Thyroid gland (tissue), 4 donors: ENCODE results near the gene ERO1A.

Experiments used
- POLR2A ChIP-seq, 2 donors: fragments of 450-650 bp; IDR thresholded peaks; one replicate each; pipeline ENCODE4 v1.6.1; 2017; ENCODE audit warnings: antibody characterized with exemption in 2 of 2, mild to moderate bottlenecking in 2 of 2, moderate library complexity in 1 of 2
- TF ChIP-seq, protein P1 (sequence below), 6 experiments: fragments of 200-600 bp in 3 of 6; fragments of 450-650 bp in 3 of 6; sonication (generic) in 3 of 6; IDR thresholded peaks; one replicate each; pipeline ENCODE4 v1.5.1; 2016 to 2019; ENCODE audit warnings: antibody characterized with exemption in 6 of 6, mild to moderate bottlenecking in 2 of 6, inconsistent platforms in 1 of 6, moderate library complexity in 1 of 6

DNA sequence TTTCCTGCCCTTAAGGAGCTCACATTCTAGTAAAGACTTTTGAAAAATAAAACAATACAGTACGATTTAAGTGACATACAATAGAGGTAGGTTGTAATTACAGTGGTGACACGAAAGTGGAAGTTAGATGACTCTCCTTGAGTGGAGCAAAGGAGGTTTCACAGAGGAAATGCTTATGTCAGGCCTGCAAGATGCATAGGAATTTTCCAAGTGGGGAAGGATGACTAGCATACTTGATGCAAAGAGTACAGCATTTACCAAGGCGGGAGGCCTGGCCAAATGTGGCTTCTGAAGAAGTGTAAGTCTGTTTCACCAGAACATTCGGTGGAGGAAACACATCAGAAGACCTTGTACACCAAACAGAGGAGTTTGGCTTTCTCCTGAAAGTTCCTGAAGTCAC lies 55.2 kb downstream of the ERO1A start:
- TF ChIP-seq POLR2A (IDR thresholded peaks at IDR 0.05): no peak
- TF ChIP-seq, protein P1, sequence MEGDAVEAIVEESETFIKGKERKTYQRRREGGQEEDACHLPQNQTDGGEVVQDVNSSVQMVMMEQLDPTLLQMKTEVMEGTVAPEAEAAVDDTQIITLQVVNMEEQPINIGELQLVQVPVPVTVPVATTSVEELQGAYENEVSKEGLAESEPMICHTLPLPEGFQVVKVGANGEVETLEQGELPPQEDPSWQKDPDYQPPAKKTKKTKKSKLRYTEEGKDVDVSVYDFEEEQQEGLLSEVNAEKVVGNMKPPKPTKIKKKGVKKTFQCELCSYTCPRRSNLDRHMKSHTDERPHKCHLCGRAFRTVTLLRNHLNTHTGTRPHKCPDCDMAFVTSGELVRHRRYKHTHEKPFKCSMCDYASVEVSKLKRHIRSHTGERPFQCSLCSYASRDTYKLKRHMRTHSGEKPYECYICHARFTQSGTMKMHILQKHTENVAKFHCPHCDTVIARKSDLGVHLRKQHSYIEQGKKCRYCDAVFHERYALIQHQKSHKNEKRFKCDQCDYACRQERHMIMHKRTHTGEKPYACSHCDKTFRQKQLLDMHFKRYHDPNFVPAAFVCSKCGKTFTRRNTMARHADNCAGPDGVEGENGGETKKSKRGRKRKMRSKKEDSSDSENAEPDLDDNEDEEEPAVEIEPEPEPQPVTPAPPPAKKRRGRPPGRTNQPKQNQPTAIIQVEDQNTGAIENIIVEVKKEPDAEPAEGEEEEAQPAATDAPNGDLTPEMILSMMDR (IDR thresholded peaks at IDR 0.05): no peak
